ENCODE results near the gene CLPTM1.

CLPTM1 gene

GRCh38 chr19:44949550-44949949 is 5.6 kb upstream of the CLPTM1 start:
- H3K4me3 ChIP-seq (ENCODE audit: low read depth, low read length): no peak overlapping the region
- TF ChIP-seq, protein P1, sequence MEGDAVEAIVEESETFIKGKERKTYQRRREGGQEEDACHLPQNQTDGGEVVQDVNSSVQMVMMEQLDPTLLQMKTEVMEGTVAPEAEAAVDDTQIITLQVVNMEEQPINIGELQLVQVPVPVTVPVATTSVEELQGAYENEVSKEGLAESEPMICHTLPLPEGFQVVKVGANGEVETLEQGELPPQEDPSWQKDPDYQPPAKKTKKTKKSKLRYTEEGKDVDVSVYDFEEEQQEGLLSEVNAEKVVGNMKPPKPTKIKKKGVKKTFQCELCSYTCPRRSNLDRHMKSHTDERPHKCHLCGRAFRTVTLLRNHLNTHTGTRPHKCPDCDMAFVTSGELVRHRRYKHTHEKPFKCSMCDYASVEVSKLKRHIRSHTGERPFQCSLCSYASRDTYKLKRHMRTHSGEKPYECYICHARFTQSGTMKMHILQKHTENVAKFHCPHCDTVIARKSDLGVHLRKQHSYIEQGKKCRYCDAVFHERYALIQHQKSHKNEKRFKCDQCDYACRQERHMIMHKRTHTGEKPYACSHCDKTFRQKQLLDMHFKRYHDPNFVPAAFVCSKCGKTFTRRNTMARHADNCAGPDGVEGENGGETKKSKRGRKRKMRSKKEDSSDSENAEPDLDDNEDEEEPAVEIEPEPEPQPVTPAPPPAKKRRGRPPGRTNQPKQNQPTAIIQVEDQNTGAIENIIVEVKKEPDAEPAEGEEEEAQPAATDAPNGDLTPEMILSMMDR (IDR thresholded peaks at IDR 0.05; ENCODE audit: low read depth, low read length): no peak

DNA sequence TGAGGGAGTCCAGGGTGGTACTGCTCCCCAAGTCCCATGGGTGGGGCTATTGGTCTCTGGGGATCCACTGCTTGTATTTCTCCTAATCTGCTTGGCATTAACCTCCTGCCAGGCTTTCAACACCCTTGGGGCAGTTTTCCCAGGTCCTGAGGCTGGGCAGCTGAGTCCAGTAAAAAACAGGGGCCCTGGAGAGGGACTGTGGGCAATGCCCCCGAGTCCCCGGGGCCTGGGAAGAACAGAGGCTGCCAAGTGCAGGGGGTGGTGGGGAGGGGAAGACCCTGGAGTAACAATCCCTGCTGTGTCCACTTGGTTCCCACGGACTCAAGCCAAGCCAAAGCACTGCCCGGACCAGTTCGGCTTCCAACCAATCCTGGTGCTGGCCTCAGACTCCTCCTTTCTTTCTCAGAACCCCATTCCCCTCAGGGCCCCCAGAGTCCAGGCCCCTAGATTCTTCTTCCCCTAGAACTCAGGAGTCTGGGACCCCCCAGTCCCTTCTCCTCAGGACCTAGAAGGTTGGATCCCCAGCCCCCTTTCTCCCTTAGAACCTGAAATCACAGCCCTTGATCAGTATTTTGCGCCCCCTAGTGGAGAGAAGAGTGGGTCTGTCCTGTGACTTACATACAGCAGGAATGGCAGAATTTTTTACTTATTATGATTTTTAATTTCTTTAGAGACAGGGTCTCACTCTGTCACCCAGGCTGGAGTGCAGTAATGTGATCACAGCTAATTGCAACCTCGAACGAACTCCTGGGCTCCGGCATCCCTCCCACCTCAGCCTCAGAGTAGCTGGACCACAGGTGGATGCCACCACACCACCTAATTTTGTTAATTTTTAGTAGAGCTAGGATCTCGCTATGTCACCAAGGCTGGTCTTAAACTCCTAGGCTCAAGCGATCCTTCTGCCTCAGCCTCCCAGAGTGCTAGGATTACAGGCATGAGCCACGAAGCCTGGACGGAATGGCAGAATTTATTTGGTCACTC is 3.7 kb upstream of the CLPTM1 start:
- TF ChIP-seq, protein P1 (IDR thresholded peaks at IDR 0.05; ENCODE audit: low read depth, low read length): peak; percentile 78
- H3K4me3 ChIP-seq (ENCODE audit: low read depth, low read length): no peak overlapping the region

- H3K4me3 ChIP-seq (ENCODE audit: low read depth, low read length): peak overlapping the region; percentile 92
- TF ChIP-seq, protein P1 (IDR thresholded peaks at IDR 0.05; ENCODE audit: low read depth, low read length): no peak
These were observed 917 bp upstream of the CLPTM1 start for GRCh38 chr19:44954278-44954648.

DNA sequence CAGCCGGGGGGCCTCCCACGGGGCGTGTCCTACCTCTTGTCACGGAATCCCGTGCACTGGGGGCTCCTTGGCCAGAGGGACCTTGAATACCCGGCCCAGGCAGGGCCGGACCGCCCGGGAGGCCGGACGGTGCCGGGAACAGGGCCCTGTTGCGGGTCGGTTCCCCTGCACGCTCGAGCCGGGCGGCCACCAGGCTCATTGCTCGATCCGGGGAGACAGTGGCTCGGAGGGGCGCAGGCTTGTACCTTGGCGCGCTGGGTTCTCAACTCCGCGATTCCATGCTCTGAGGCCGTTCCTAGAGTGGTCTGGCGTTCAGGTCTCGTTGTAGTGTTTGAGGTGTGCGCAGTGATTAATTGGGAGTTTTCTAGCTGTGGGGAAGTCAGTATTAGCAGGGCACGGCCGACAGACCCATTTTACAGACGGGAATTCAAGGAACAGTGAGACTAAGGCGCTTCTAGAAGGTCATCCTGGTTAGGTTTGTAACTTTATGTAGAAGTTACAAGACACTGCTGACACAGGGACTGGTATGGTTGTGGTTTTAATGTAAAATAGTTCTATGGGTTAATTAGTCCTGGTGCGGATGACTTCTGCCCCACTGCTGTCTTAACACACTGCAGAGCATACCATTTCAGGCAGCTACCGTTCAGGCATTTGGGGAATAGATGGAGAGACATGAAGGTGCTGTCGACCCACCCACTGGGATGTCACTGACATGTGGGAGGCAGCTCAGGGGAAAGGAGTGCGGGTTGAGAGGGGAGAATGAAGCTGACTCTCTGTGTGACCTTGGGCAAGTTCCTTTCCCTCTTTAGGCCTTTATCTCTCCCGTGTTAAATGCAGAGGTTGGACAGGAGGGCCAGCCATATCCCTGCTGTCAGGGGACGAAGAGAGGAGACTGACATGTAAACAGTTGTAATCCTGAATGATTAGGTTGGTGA is 592 bp downstream of the CLPTM1 start:
- TF ChIP-seq, protein P1 (IDR thresholded peaks at IDR 0.05; ENCODE audit: low read depth, low read length): no peak
- H3K4me3 ChIP-seq (ENCODE audit: low read depth, low read length): peak overlapping the region; percentile 92

- H3K4me3 ChIP-seq (ENCODE audit: low read depth, low read length): no peak overlapping the region
- TF ChIP-seq, protein P1 (IDR thresholded peaks at IDR 0.05; ENCODE audit: low read depth, low read length): no peak
These were observed 2.3 kb downstream of the CLPTM1 start for GRCh38 chr19:44957526-44957925.

GRCh38 chr19:44958090-44958489 is 2.9 kb downstream of the CLPTM1 start:
- no peak overlapping the region for H3K4me3 ChIP-seq (ENCODE audit: low read depth, low read length)
- TF ChIP-seq, protein P1 (IDR thresholded peaks at IDR 0.05; ENCODE audit: low read depth, low read length): no peak

All from WI38 (cell line).